Measurements from ENCODE around the gene DUSP8.

- no peak for TF ChIP-seq POU6F1 (CRISPR knock-in tag; IDR thresholded peaks at IDR 0.05; ENCODE audit: borderline replicate concordance, low read depth)
- no peak for TF ChIP-seq ISL1 (CRISPR knock-in tag; IDR thresholded peaks at IDR 0.05)
Measured at GRCh38 chr11:1538153-1538552, 33.9 kb downstream of the DUSP8 start.

Data from SK-N-SH treated with all-trans-retinoic acid at 6 μM for 48 hours (cell line).